HFFc6 (cell line): ENCODE results near the gene NUMA1. TPM values are rescaled to one million over a fixed set of nuclear protein-coding genes. Genes with fewer than 3 reads are reported as not detected.

Source experiments
- DNase-seq: peaks from one replicate; pipeline ENCODE4 v3.0.0-alpha.2; 2018
- H3K27ac Mint-ChIP-seq: 2 replicates; pipeline ENCODE4 v1.8.0; 2020; ENCODE audit warnings: mild to moderate bottlenecking, mixed read lengths
- H3K27me3 Mint-ChIP-seq: 2 replicates; pipeline ENCODE4 v1.8.0; 2021; ENCODE audit warnings: mild to moderate bottlenecking, moderate library complexity, mixed read lengths; ENCODE audit not compliant: insufficient read depth
- H3K36me3 Mint-ChIP-seq: 2 replicates; pipeline ENCODE4 v1.8.0; 2021; ENCODE audit warnings: low read depth, mixed read lengths
- H3K4me1 Mint-ChIP-seq: 2 replicates; pipeline ENCODE4 v1.8.0; 2020; ENCODE audit warnings: low read depth, mixed read lengths
- H3K4me3 Mint-ChIP-seq: 2 replicates; pipeline ENCODE4 v1.8.0; 2020; ENCODE audit warnings: mild to moderate bottlenecking, moderate library complexity, mixed read lengths
- H3K9me3 Mint-ChIP-seq: 2 replicates; pipeline ENCODE4 v1.8.0; 2020; ENCODE audit warnings: mild to moderate bottlenecking, mixed read lengths
- CTCF ChIP-seq: fragments of 200-600 bp; sonication (generic); IDR thresholded peaks from 2 replicates; pipeline ENCODE4 v1.5.0; 2021; ENCODE audit warnings: antibody characterized with exemption, mild to moderate bottlenecking
- total RNA-seq, 6 experiments: library from RNA; stranded (reverse); fragmentation: NEBNext Ultra II Directional; extraction: Animal tissue kit (Norgen Biotek cat#: 25700); gene quantifications; 2 replicates in 1 of 6; 3 replicates in 5 of 6; pipeline ENCODE4 v1.2.3, GENCODE V29; 2021

NUMA1 gene
- total RNA-seq, 6 experiments from 2014 or later = 127 to 148 (median 137) TPM

GRCh38 chr11:72039031-72039855, 41.1 kb downstream of the NUMA1 start:
- peak; percentile 13 for DNase-seq
- H3K9me3 Mint-ChIP-seq = no peaks in the 10 kb centered on the region
- H3K27me3 Mint-ChIP-seq = no peaks in the 10 kb centered on the region; the same call in 1 of the 2 replicates
- H3K27ac Mint-ChIP-seq = no peak overlapping the region
- no peak overlapping the region for H3K4me3 Mint-ChIP-seq
- H3K36me3 Mint-ChIP-seq = peaks cover 13% of the 10 kb centered on the region; the same call in 1 of the 2 replicates
- peaks cover 34% of the 10 kb centered on the region for H3K4me1 Mint-ChIP-seq
- TF ChIP-seq CTCF = no peak

GRCh38 chr11:72038491-72038890, 41.9 kb downstream of the NUMA1 start:
- DNase-seq = peak; percentile 64
- Mint-ChIP-seq H3K36me3 (peaks cover 13% of the 10 kb centered on the region; the same call in 1 of the 2 replicates), H3K27me3 (no peaks in the 10 kb centered on the region; the same call in 1 of the 2 replicates), H3K27ac (no peak overlapping the region), H3K4me3 (no peak overlapping the region), H3K9me3 (no peaks in the 10 kb centered on the region), H3K4me1 (peaks cover 28% of the 10 kb centered on the region)
- no peak for TF ChIP-seq CTCF

GRCh38 chr11:72037554-72038311, 42.6 kb downstream of the NUMA1 start:
- Mint-ChIP-seq H3K4me1 (peaks cover 22% of the 10 kb centered on the region), H3K27ac (no peak overlapping the region), H3K4me3 (no peak overlapping the region), H3K9me3 (no peaks in the 10 kb centered on the region), H3K27me3 (no peaks in the 10 kb centered on the region; the same call in 1 of the 2 replicates), H3K36me3 (peaks cover 13% of the 10 kb centered on the region; the same call in 1 of the 2 replicates)
- DNase-seq = peak; percentile 12
- no peak for TF ChIP-seq CTCF

GRCh38 chr11:72036687-72037086, 43.7 kb downstream of the NUMA1 start:
- no peak for TF ChIP-seq CTCF
- H3K36me3 Mint-ChIP-seq = peaks cover 7% of the 10 kb centered on the region; the same call in 1 of the 2 replicates
- DNase-seq = no peak
- H3K4me1 Mint-ChIP-seq = peaks cover 12% of the 10 kb centered on the region
- no peaks in the 10 kb centered on the region for H3K9me3 Mint-ChIP-seq
- H3K27me3 Mint-ChIP-seq = no peaks in the 10 kb centered on the region; the same call in 1 of the 2 replicates
- peak overlapping the region; percentile 64; the same call in 1 of the 2 replicates for H3K27ac Mint-ChIP-seq
- H3K4me3 Mint-ChIP-seq = no peak overlapping the region

- DNase-seq = no peak
- H3K27me3 Mint-ChIP-seq = no peaks in the 10 kb centered on the region
- H3K27ac Mint-ChIP-seq = peak overlapping the region; percentile 13; the same call in 1 of the 2 replicates
- TF ChIP-seq CTCF = no peak
- H3K4me3 Mint-ChIP-seq = no peak overlapping the region
- peaks cover 43% of the 10 kb centered on the region for H3K4me1 Mint-ChIP-seq
- H3K9me3 Mint-ChIP-seq = no peaks in the 10 kb centered on the region
- peaks cover 22% of the 10 kb centered on the region for H3K36me3 Mint-ChIP-seq
Observed at GRCh38 chr11:72030472-72031045, 49.8 kb downstream of the NUMA1 start.
